ENCODE measurements around the gene LDLRAD4.

Gene LDLRAD4

GRCh38 chr18:13376298-13376840, 157.8 kb downstream of the LDLRAD4 start:
- DNase-seq, result peak; percentile 56 to 66

GRCh38 chr18:13376841-13377351, 158.3 kb downstream of the LDLRAD4 start:
- DNase-seq, result peak; percentile 68 to 72

- DNase-seq, result peak in 1 of 2 donors; percentile 22
Observed at GRCh38 chr18:13377496-13377895, 158.9 kb downstream of the LDLRAD4 start.

GRCh38 chr18:13378150-13378549, 159.6 kb downstream of the LDLRAD4 start:
- DNase-seq, result peak; percentile 24 to 38

- DNase-seq, result no peak
Observed at GRCh38 chr18:13379062-13379865, 160.7 kb downstream of the LDLRAD4 start.

GRCh38 chr18:13379930-13380690, 161.6 kb downstream of the LDLRAD4 start:
- no peak for DNase-seq

GRCh38 chr18:13380691-13381070, 162.1 kb downstream of the LDLRAD4 start:
- DNase-seq, result no peak

- DNase-seq, result no peak
Observed at GRCh38 chr18:13381331-13381730, 162.8 kb downstream of the LDLRAD4 start.

GRCh38 chr18:13381944-13382365, 163.4 kb downstream of the LDLRAD4 start:
- peak in 1 of 2 donors; percentile 31 for DNase-seq

GRCh38 chr18:13382366-13382953, 163.9 kb downstream of the LDLRAD4 start:
- DNase-seq, result peak in 1 of 2 donors; percentile 36

- DNase-seq, result peak; percentile 14
Observed at GRCh38 chr18:13382954-13383827, 164.6 kb downstream of the LDLRAD4 start.

- no peak for DNase-seq
Observed at GRCh38 chr18:13386891-13387801, 168.6 kb downstream of the LDLRAD4 start.

- no peak for DNase-seq
Observed at GRCh38 chr18:13387855-13388548, 169.4 kb downstream of the LDLRAD4 start.

GRCh38 chr18:13388586-13389490, 170.3 kb downstream of the LDLRAD4 start:
- DNase-seq, result no peak

GRCh38 chr18:13389491-13390131, 171.1 kb downstream of the LDLRAD4 start:
- no peak for DNase-seq

- no peak for DNase-seq
Observed at GRCh38 chr18:13390196-13390595, 171.6 kb downstream of the LDLRAD4 start.

GRCh38 chr18:13390711-13391110, 172.2 kb downstream of the LDLRAD4 start:
- no peak for DNase-seq

GRCh38 chr18:13392029-13392750, 173.6 kb downstream of the LDLRAD4 start:
- DNase-seq, result no peak

Measured in activated CD4-positive, alpha-beta T cell treated with anti-CD3 and anti-CD28 coated beads for 4 hours (primary cell).